ENCODE results near the gene VKORC1.

VKORC1 gene

DNA sequence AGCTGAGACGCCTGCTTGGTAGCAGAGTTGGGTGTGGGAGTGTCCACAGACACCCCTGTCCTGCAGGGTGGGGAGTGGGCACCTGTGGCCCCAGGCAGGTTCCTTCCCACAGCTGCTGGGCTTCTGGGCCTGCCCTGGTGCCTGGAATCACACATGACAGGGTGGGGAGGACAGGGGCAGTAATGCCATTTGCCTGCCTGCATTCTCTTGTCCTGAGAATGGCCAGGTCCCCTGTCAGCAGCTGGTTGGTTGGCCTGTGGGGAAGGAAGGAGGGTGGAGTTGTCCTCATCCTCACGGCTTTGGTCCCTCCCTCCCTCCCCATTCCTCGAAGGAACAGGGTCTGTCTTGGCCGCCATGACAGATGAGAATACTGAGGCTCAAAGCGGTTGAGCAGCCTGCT lies 11.0 kb downstream of the VKORC1 start:
- Histone ChIP-seq H3K36me3 (ENCODE audit: insufficient read depth, insufficient read length, low read length) (peaks cover 92% of the 10 kb centered on the region), H3K4me3 (ENCODE audit: insufficient read length, low read depth) (no peak overlapping the region), H3K9me3 (ENCODE audit: insufficient read depth, low read length) (no peaks in the 10 kb centered on the region), H3K9ac (ENCODE audit: insufficient read length, low read depth) (no peak overlapping the region), H3K27me3 (ENCODE audit: insufficient read depth, insufficient read length) (no peaks in the 10 kb centered on the region), H3K4me1 (ENCODE audit: insufficient read depth, insufficient read length) (peaks cover 11% of the 10 kb centered on the region)
- no peak for DNase-seq (ENCODE audit: low read depth, low spot score)
- TF ChIP-seq ZNF274 (IDR thresholded peaks at IDR 0.05; ENCODE audit: low read depth, low read length) (no peak), SUZ12 (IDR thresholded peaks at IDR 0.05; ENCODE audit: extremely low read depth, insufficient read depth, insufficient read length) (no peak), YY1 (IDR thresholded peaks at IDR 0.05; ENCODE audit: insufficient read depth, insufficient read length) (no peak)

GRCh38 chr16:31083081-31083480 lies 11.5 kb downstream of the VKORC1 start:
- peaks cover 92% of the 10 kb centered on the region for H3K36me3 ChIP-seq (ENCODE audit: insufficient read depth, insufficient read length, low read length)
- TF ChIP-seq ZNF274 (IDR thresholded peaks at IDR 0.05; ENCODE audit: low read depth, low read length) (no peak), YY1 (IDR thresholded peaks at IDR 0.05; ENCODE audit: insufficient read depth, insufficient read length) (no peak), SUZ12 (IDR thresholded peaks at IDR 0.05; ENCODE audit: extremely low read depth, insufficient read depth, insufficient read length) (no peak)
- H3K4me1 ChIP-seq (ENCODE audit: insufficient read depth, insufficient read length): peaks cover 11% of the 10 kb centered on the region
- no peak overlapping the region for H3K9ac ChIP-seq (ENCODE audit: insufficient read length, low read depth)
- no peaks in the 10 kb centered on the region for H3K27me3 ChIP-seq (ENCODE audit: insufficient read depth, insufficient read length)
- DNase-seq (ENCODE audit: low read depth, low spot score): no peak
- H3K4me3 ChIP-seq (ENCODE audit: insufficient read length, low read depth): no peak overlapping the region
- no peaks in the 10 kb centered on the region for H3K9me3 ChIP-seq (ENCODE audit: insufficient read depth, low read length)

GRCh38 chr16:31082368-31083045 lies 12.1 kb downstream of the VKORC1 start:
- DNase-seq (ENCODE audit: low read depth, low spot score): no peak
- H3K36me3 ChIP-seq (ENCODE audit: insufficient read depth, insufficient read length, low read length): peaks cover 92% of the 10 kb centered on the region
- no peaks in the 10 kb centered on the region for H3K9me3 ChIP-seq (ENCODE audit: insufficient read depth, low read length)
- H3K27me3 ChIP-seq (ENCODE audit: insufficient read depth, insufficient read length): no peaks in the 10 kb centered on the region
- no peak overlapping the region for H3K4me3 ChIP-seq (ENCODE audit: insufficient read length, low read depth)
- no peak overlapping the region for H3K9ac ChIP-seq (ENCODE audit: insufficient read length, low read depth)
- peaks cover 11% of the 10 kb centered on the region for H3K4me1 ChIP-seq (ENCODE audit: insufficient read depth, insufficient read length)
- no peak for TF ChIP-seq ZNF274 (IDR thresholded peaks at IDR 0.05; ENCODE audit: low read depth, low read length)

DNA sequence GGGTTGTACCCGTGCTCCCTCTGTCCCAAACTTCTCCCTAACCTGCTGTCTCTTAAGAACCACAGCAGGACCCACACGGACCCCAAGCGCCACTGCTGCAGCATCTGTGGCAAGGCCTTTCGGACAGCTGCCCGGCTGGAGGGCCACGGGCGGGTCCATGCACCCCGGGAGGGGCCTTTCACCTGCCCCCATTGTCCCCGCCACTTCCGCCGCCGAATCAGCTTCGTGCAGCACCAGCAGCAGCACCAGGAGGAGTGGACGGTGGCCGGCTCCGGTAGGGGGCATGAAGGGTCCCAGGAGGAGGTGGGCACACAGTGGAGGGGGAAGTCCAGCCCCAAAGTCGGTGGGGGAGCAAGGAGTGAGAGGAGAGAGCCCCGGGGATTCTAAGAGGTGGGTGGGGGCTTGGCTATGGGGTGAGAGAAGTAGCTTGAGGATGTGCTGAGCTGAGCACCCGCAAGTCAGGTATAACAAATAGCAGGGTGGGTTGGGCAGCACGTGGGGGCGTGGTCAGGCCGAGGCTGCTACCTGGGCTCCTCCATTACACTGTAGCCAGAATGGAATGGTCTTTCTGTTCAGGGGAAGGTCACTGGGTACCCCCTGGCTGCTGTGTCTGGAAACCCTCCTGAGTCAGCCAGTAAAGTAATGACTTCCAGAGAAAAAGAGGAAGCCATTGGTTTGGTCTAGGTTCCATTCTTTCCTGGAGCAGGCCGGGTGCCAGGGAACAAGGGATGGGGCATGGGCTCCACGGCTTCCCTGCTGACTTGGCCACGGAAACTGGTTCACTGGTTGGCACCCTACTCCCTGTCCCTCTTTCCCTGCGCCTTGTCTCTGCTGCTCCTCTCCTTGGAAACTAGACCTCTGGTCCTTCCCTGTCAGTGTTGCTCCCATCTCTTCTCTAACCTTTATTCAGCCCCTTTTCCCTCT lies 12.9 kb downstream of the VKORC1 start:
- TF ChIP-seq YY1 (IDR thresholded peaks at IDR 0.05; ENCODE audit: insufficient read depth, insufficient read length) (no peak), SUZ12 (IDR thresholded peaks at IDR 0.05; ENCODE audit: extremely low read depth, insufficient read depth, insufficient read length) (no peak), ZNF274 (IDR thresholded peaks at IDR 0.05; ENCODE audit: low read depth, low read length) (no peak)
- no peaks in the 10 kb centered on the region for H3K27me3 ChIP-seq (ENCODE audit: insufficient read depth, insufficient read length)
- peak overlapping the region; percentile 5 for H3K9ac ChIP-seq (ENCODE audit: insufficient read length, low read depth)
- no peak for DNase-seq (ENCODE audit: low read depth, low spot score)
- H3K9me3 ChIP-seq (ENCODE audit: insufficient read depth, low read length): no peaks in the 10 kb centered on the region
- no peak overlapping the region for H3K4me3 ChIP-seq (ENCODE audit: insufficient read length, low read depth)
- H3K4me1 ChIP-seq (ENCODE audit: insufficient read depth, insufficient read length): peaks cover 10% of the 10 kb centered on the region
- H3K36me3 ChIP-seq (ENCODE audit: insufficient read depth, insufficient read length, low read length): peaks cover 93% of the 10 kb centered on the region

- H3K27me3 ChIP-seq (ENCODE audit: insufficient read depth, insufficient read length): no peaks in the 10 kb centered on the region
- peaks cover 9% of the 10 kb centered on the region for H3K4me1 ChIP-seq (ENCODE audit: insufficient read depth, insufficient read length)
- no peak for TF ChIP-seq SUZ12 (IDR thresholded peaks at IDR 0.05; ENCODE audit: extremely low read depth, insufficient read depth, insufficient read length)
- TF ChIP-seq ZNF274 (IDR thresholded peaks at IDR 0.05; ENCODE audit: low read depth, low read length): no peak
- no peak for TF ChIP-seq YY1 (IDR thresholded peaks at IDR 0.05; ENCODE audit: insufficient read depth, insufficient read length)
- H3K36me3 ChIP-seq (ENCODE audit: insufficient read depth, insufficient read length, low read length): peaks cover 96% of the 10 kb centered on the region
- H3K9ac ChIP-seq (ENCODE audit: insufficient read length, low read depth): peak overlapping the region; percentile 5
- no peak for DNase-seq (ENCODE audit: low read depth, low spot score)
- H3K4me3 ChIP-seq (ENCODE audit: insufficient read length, low read depth): no peak overlapping the region
- H3K9me3 ChIP-seq (ENCODE audit: insufficient read depth, low read length): no peaks in the 10 kb centered on the region
These were observed 13.7 kb downstream of the VKORC1 start for GRCh38 chr16:31080756-31081419.

DNA sequence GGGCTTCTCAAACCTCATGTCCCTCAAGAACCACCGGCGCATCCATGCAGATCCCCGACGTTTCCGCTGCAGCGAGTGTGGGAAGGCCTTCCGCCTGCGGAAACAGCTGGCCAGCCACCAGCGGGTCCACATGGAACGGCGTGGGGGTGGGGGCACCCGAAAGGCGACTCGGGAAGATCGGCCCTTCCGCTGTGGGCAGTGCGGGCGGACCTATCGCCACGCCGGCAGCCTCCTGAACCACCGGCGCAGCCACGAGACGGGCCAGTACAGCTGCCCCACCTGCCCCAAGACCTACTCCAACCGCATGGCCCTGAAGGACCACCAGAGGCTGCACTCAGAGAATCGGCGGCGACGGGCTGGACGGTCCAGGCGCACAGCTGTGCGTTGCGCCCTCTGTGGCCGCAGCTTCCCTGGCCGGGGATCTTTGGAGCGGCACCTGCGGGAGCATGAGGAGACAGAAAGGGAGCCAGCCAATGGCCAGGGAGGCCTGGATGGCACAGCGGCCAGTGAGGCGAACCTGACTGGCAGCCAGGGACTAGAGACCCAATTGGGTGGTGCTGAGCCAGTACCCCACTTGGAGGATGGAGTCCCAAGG lies 14.5 kb downstream of the VKORC1 start:
- TF ChIP-seq YY1 (IDR thresholded peaks at IDR 0.05; ENCODE audit: insufficient read depth, insufficient read length): no peak
- peaks cover 96% of the 10 kb centered on the region for H3K36me3 ChIP-seq (ENCODE audit: insufficient read depth, insufficient read length, low read length)
- H3K27me3 ChIP-seq (ENCODE audit: insufficient read depth, insufficient read length): no peaks in the 10 kb centered on the region
- no peaks in the 10 kb centered on the region for H3K9me3 ChIP-seq (ENCODE audit: insufficient read depth, low read length)
- peaks cover 6% of the 10 kb centered on the region for H3K4me1 ChIP-seq (ENCODE audit: insufficient read depth, insufficient read length)
- H3K9ac ChIP-seq (ENCODE audit: insufficient read length, low read depth): no peak overlapping the region
- no peak for DNase-seq (ENCODE audit: low read depth, low spot score)
- no peak overlapping the region for H3K4me3 ChIP-seq (ENCODE audit: insufficient read length, low read depth)
